Measurements from ENCODE around the gene ETFA. TPM values are rescaled to one million over a fixed set of nuclear protein-coding genes. Genes with fewer than 3 reads are reported as not detected.

ETFA gene
- total and polyA plus RNA-seq, 2 donors from 2014 or later, result 90.1 to 261 TPM

- H3K9ac ChIP-seq (ENCODE audit: low read length in 3 of 3), result no peak overlapping the region
- H3K4me3 ChIP-seq (ENCODE audit: low read length in 3 of 3), result no peak overlapping the region
- TF ChIP-seq, protein P1, sequence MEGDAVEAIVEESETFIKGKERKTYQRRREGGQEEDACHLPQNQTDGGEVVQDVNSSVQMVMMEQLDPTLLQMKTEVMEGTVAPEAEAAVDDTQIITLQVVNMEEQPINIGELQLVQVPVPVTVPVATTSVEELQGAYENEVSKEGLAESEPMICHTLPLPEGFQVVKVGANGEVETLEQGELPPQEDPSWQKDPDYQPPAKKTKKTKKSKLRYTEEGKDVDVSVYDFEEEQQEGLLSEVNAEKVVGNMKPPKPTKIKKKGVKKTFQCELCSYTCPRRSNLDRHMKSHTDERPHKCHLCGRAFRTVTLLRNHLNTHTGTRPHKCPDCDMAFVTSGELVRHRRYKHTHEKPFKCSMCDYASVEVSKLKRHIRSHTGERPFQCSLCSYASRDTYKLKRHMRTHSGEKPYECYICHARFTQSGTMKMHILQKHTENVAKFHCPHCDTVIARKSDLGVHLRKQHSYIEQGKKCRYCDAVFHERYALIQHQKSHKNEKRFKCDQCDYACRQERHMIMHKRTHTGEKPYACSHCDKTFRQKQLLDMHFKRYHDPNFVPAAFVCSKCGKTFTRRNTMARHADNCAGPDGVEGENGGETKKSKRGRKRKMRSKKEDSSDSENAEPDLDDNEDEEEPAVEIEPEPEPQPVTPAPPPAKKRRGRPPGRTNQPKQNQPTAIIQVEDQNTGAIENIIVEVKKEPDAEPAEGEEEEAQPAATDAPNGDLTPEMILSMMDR (IDR thresholded peaks at IDR 0.05; ENCODE audit: borderline replicate concordance, extremely low read depth, insufficient read depth), result no peak
- no peak overlapping the region for H3K27ac ChIP-seq (ENCODE audit: low read depth in 2 of 2, low read length in 2 of 2)
- H3K27me3 ChIP-seq (ENCODE audit: control insufficient read depth, insufficient read depth, low read length), result no peaks in the 10 kb centered on the region
- peaks cover 0 to 11% (median 3%) of the 10 kb centered on the region in 3 donors for H3K36me3 ChIP-seq (ENCODE audit: control insufficient read depth in 2 of 3, insufficient read depth in 3 of 3, low read length in 3 of 3)
- intact Hi-C loops (cut with DNase I), result no loop called here
- FAIRE-seq (no peak), DNase-seq (no peak)
- no peaks in the 10 kb centered on the region for H3K9me3 ChIP-seq (ENCODE audit: control insufficient read depth in 2 of 3, insufficient read depth in 1 of 3, low read length in 3 of 3)
- H3K4me1 ChIP-seq (ENCODE audit: control insufficient read depth in 2 of 3, insufficient read depth in 2 of 3, low read depth in 1 of 3, low read length in 3 of 3), result no peaks in the 10 kb centered on the region
Measured at GRCh38 chr15:76208084-76208785, 103.0 kb downstream of the ETFA start.

GRCh38 chr15:76206325-76206976 is 104.8 kb downstream of the ETFA start:
- FAIRE-seq (no peak), DNase-seq (peak in 1 of 5 donors; percentile 92)
- Histone ChIP-seq H3K4me1 (ENCODE audit: control insufficient read depth in 2 of 3, insufficient read depth in 2 of 3, low read depth in 1 of 3, low read length in 3 of 3) (no peaks in the 10 kb centered on the region), H3K4me3 (ENCODE audit: low read length in 3 of 3) (no peak overlapping the region), H3K9me3 (ENCODE audit: control insufficient read depth in 2 of 3, insufficient read depth in 1 of 3, low read length in 3 of 3) (no peaks in the 10 kb centered on the region), H3K36me3 (ENCODE audit: control insufficient read depth in 2 of 3, insufficient read depth in 3 of 3, low read length in 3 of 3) (peaks cover 0 to 3% (median under 1%) of the 10 kb centered on the region in 3 donors), H3K27me3 (ENCODE audit: control insufficient read depth, insufficient read depth, low read length) (no peaks in the 10 kb centered on the region), H3K27ac (ENCODE audit: low read depth in 2 of 2, low read length in 2 of 2) (no peak overlapping the region), H3K9ac (ENCODE audit: low read length in 3 of 3) (no peak overlapping the region)
- TF ChIP-seq, protein P1 (IDR thresholded peaks at IDR 0.05; ENCODE audit: borderline replicate concordance, extremely low read depth, insufficient read depth), result no peak
- intact Hi-C loops (cut with DNase I), result no loop called here

DNA sequence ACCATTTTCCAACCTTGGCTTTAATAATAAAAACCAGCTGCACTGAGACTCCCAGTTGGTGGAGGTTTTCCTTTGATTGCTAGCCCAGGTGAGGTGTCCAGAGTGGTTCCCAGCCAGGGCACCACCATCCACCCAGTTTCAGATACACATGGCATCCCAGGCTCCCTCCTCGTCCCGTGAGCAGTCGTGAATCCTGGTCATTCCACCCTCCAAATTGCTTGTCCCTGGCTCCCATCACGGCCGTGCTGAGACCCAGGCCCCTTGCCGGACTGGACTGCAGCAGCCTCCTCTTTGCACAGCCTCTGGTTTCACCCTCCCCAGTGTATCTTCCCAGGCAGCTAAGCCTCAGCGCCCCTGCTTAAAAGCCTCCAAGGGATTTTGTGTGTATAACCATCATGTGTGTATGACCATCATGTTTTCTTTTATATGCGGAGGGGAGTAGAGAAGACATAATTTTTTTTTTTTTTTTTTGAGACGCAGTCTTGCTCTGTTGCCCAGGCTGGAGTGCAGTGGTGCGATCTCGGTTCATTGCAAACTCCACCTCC is 106.3 kb downstream of the ETFA start:
- intact Hi-C loops (cut with DNase I), result no loop called here
- no peak overlapping the region for H3K27ac ChIP-seq (ENCODE audit: low read depth in 2 of 2, low read length in 2 of 2)
- H3K4me1 ChIP-seq (ENCODE audit: control insufficient read depth in 2 of 3, insufficient read depth in 2 of 3, low read depth in 1 of 3, low read length in 3 of 3), result no peaks in the 10 kb centered on the region
- no peaks in the 10 kb centered on the region for H3K9me3 ChIP-seq (ENCODE audit: control insufficient read depth in 2 of 3, insufficient read depth in 1 of 3, low read length in 3 of 3)
- peaks cover 0 to 3% (median 0%) of the 10 kb centered on the region in 3 donors for H3K36me3 ChIP-seq (ENCODE audit: control insufficient read depth in 2 of 3, insufficient read depth in 3 of 3, low read length in 3 of 3)
- H3K27me3 ChIP-seq (ENCODE audit: control insufficient read depth, insufficient read depth, low read length), result no peaks in the 10 kb centered on the region
- H3K4me3 ChIP-seq (ENCODE audit: low read length in 3 of 3), result no peak overlapping the region
- no peak overlapping the region for H3K9ac ChIP-seq (ENCODE audit: low read length in 3 of 3)
- FAIRE-seq, result no peak
- TF ChIP-seq, protein P1 (IDR thresholded peaks at IDR 0.05; ENCODE audit: borderline replicate concordance, extremely low read depth, insufficient read depth), result no peak
- no peak for DNase-seq
